Measurements from ENCODE around the gene ROR2.
"Not testable (repeated sequence)": the region's sequence is repeated elsewhere in the genome, so short reads cannot be mapped to it uniquely, and the experiment has no call there.

Gene ROR2

GRCh38 chr9:91949946-91950664 is at the start of gene ROR2:
Gene ROR2, minus strand, starts transcription at chr9:91950228.
- peak; percentile 21 for DNase-seq

- peak; percentile 30 for DNase-seq
These were observed 45.1 kb upstream of the ROR2 start for GRCh38 chr9:91995000-91995655.

GRCh38 chr9:91994422-91994821 is 44.4 kb upstream of the ROR2 start:
- DNase-seq, result no peak

DNA sequence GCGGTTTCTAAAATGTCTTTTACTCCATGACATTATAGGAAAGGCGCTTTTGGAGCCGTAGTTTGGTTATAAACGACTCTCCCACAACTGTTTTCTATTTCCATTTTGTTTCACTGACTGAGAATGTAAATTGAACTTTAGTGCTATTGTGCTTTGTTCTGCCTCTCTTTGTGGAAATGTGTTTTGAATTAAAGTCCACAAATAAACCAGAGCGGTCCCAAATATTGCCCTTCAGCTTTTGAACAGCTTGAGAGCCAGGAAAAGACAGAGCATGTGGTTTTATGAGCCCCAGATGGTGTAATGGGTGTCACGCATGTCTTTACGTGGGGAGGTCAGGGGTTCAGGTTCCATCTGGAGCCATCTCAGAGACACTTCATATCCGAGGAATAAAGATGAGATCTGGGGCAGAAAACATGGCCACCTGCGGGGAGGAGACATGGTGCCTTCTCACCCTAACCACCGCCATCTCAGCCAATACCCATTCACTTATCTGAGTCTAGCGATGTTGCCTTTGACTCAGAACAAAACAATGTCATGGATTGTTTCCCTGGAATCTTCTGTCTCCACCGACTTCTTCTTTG is 42.5 kb upstream of the ROR2 start:
- no peak for DNase-seq

DNA sequence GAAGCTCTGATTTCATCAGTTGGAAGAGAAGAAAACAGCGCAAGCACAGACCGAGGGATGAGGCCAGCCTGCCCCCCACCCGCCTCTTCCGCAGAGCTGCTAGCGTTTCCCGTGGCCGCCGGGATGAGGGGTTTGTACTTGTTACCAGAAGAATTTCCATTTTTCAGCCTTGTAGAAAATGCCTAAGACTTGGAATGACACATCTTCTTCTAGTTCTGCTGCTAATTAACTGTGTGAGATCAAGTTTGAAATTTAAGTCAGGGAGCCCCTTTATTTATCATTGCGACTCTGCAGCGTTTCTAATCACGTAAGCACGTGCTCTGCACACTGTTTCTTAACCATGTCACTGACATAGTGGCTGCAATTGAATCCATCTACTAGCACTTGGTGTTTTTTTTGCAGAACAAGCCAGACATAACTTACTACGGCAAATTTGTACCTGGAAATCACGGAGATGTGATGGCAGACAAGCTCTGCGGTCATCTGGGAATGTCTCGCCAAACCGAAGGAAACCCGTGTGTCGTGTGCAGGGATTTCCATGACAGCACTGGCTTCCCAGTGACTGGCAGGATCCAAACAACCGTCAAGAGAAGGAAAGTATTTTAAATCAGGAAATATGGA is 41.8 kb upstream of the ROR2 start:
- no peak for DNase-seq

DNA sequence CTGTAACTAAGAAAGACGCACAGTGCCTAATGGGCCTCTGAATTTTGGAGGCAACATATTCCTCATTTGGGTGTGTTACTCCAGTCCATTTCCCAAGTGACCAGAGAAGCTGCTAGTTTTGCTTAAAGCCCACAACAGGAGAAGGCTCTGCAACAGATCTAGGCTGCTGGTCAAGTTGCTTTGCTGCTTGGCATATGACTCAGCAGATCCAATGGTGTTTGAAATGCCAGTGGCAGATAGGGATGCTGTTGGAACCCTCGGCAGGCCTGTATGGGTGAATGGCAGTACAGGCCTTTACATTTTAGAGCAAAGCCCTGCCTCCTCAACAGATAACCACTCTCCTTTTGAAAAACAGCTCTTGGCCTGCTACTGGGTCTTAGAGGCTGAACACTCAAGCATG is 36.2 kb upstream of the ROR2 start:
- DNase-seq, result no peak

- DNase-seq, result no peak
These were observed 35.7 kb upstream of the ROR2 start for GRCh38 chr9:91985692-91986091.

DNA sequence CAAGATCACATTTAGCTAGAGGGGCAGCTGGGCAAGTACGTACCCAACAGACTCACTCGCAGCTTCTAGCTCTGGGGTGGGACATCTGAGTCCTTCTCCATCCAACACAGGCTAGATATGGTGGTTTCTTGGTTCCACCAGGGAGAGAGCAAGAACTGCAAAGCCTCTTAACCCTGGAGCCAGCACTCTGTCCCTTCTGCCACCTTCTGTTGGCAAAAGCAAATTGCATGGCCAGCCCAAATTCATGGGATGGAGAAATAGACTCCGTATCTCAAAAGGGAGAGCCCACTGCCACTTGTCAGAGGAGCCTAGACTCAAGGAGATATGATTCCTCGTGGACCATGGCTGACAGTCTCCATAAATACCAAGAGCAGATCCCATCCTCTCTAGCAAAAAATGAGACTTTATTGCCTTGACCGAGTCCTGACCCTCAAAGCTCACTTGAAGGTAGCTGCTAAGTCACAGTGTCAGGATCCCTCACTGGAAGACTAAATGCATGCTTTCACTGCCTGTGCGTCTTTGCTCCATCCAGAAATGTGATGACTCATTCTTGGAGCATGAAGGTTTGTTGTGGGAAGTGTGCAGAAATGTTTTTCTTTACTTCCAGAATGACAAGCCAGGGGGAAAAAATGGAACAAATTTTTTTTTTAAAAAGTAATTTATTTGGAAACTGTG is 28.8 kb upstream of the ROR2 start:
- DNase-seq, result peak; percentile 8

GRCh38 chr9:91975254-91975653 is 25.2 kb upstream of the ROR2 start:
- not testable (repeated sequence) for DNase-seq

DNA sequence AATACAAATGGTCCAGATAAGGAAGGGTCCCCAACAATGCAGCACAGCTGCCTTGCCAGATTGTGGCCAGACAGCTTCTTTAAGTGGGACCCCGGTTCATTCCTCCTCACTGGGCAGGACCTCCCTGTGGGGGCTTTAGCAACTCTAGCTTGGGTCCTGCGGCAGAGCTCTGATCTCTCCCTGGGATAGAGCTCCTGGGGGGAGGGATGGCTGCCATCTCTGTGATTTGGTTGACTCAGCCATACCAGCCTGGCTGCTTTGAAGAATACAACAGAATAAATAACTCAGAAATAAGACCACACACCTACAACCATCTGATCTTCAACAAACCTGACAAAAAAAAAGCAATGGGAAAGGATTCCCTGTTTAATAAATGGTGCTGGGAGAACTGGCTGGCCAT is 22.7 kb upstream of the ROR2 start:
- no peak for DNase-seq

DNA sequence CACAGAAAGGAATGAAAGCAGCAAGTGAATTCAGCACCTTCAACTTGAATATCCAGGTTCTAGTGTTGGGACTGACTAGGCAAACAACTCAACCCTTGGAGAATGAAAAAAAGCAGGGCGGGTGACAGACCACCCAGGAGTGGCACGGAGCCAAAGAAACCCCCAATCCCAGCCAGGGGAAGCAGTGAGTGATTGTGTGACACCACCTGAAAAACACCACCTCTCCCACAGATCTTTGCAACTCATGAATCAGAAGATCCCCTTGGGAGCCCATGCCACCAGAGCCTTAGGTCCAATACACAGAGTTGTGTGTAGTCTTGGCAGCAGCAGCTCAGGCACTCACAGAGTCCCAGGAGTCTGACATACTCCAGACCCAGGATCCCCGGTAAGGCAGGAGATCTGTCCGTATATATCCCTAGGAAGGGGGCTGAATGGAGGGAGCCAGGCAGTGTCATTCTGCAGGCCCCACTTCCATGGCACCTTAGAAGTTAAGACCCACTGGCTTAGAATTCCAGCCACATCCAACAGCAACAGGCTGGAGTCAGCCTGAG is 22.1 kb upstream of the ROR2 start:
- DNase-seq, result no peak

DNA sequence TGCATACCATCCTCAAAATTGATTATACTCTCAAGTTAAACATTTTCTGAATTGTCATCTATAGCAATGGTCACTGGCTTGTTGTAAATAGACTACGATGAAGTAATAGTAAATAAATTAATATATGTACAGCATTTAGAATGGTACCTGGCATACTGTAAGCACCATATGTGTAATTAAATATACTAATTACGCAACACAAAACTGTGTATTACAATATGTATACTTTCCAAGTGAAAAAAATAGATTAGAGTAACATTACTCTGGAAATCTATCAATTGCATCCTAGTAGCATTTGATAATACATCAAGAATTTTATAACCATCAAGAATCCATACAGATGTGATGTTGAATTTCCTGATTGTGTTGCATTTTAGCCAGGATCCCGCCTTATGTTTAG is 17.2 kb upstream of the ROR2 start:
- no peak for DNase-seq

DNA sequence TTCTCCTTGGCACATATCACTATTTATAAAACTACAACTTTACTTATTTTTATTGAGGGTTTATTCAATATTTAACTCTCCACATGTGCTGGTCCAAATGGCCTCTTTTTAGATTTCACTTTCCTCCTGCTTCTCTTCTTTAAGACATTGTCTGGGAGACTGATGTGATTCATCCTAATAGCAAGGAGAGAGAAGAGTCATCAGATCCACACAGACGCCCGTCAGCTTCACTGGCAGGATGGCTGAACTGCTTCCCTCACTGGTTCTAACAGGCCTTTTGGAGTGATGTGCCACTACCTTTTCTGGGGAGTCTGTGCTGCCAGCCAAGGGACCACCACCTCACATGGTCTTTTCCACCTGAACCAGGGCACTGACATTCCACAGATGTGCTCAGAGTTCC is 16.5 kb upstream of the ROR2 start:
- DNase-seq, result no peak

DNA sequence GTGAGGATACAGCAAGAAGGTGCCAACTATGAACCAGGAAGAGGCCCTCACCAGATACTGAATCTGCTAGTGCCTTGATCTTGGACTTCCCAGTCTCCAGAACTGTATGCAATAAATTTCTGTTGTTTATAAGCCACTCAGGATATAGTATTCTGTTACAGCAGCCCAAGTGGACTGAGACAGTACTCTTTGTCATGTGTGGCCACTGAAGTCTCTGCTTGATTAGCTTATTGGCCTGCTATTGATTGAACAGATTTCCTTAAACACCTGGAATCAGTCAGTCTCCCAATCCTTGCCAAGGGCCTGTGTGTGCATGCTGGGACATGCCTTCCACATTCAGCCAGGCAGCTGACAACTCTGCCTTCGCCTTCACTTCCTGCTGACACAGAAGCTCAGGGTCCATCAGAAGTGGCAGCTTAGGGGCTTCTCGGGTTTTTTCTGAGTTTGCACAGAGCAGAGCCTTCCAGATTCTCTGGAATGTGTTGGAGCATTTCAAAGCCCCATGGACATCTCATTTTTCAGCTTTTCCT is 13.7 kb upstream of the ROR2 start:
- DNase-seq, result no peak

DNA sequence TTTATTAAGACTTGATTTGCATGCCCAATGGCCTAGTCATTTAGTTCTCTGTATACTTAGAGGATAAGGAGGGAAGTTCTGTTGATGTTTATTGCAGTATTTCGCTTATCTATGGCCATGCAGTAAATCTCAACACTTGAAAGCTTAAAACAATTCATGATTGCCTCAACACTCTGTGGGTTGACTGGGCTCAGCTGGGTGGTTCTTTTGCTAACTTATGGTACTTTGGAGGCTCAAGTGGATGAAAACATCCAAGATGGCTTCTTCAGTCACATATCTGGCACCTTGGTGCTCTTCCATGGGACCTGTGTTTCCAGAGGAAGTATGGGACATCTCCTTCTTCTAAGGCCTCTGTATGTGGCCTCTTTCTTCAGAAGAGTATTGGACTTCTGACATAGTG is 10.3 kb upstream of the ROR2 start:
- no peak for DNase-seq

DNA sequence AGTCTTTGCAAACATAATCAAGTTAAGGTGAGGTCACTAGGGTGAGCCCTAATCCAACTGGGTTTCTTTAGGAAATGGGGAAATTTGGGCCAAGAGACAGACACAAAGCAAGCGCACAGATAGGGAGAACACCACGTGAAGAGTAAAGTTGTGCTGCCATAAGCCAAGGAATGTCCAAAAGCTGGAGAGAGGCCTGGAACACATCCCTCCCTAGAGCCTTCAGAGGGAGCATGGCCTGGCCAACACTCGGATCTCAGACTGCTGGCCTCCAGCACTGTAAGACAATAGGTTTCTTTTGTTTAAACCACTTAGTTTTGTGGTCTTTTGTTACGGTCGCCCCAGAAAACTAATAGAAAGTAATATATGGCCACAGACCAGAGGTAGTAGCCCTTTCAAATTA is 8.1 kb upstream of the ROR2 start:
- DNase-seq, result no peak

GRCh38 chr9:91954841-91955471 is 4.9 kb upstream of the ROR2 start:
- peak; percentile 15 for DNase-seq

DNA sequence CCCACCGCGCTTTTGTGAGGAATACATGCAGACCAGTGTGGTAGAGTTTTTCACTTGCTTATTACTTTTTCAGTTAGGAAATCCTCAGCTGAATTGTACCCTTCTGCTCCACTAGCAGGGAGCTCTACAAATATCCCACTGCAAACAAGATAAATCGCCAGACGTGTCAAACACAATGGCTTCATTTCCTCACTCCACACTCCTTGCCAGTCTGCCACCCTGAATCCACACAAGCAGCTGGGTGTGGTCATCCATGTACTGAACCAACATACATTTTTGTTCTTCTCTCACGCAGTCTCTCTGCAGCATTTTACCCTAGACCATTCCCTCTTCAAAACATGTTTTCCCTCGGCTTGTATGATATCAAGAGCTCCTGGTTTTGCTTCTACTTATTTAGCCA is 3.7 kb upstream of the ROR2 start:
- no peak for DNase-seq

DNA sequence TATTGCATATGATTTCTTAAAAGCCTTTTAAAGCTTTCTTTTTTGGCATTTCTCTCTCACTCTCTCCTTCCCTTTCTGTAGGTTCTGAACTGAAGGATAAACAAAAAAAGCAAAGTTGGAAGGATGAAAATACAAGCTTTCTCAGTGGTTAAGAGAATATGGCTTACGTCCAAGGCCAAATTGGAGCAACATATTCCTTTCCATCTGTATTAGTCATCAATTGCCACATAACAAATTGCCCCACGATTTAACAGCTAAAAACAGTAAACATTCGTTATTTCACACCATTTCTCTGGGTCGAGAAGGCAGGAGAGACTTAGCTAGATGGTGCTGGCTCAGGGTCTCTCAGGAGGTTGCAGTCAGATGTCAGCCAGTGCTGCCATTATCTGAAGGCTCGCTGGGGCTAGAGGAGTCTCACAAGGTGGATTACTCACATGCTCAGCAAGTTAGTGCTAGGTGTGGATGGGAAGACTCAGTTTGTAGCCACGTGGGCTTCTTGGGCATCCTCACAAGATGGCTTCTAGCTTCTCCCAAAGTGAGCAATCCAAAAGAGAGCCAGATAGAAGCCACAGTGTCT is 2.0 kb upstream of the ROR2 start:
- no peak for DNase-seq

DNA sequence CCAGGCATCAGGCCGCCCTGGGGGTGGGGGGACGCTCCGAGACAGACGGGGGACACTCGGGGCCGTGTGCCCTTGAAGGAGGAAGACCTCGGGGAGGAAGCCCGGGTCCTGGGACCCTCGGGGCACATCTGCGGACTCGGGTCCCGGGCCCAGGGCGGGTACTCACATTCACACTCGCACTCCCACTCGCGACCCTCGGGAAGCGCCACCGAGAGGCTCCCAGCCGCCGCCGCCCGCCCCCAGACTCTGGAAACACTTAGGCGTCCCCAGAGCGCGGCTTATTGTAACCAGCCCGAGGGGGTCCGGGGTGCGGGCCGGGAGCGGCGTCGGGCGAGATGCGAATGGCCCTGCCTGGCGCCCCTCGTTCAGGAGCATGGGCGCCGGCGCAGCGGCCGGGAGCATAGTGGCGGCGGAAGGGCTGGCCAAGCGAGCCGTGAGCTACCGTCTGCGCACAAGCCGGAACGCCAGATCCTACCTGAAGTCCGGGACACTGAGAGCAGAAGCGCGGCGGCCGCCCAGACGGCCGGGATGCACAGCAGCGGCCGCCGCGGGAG is 559 bp downstream of the ROR2 start:
- no peak for DNase-seq

GRCh38 chr9:91948597-91949391 is 1.2 kb downstream of the ROR2 start:
- DNase-seq, result no peak

Measured in inflammatory macrophage treated with lipopolysaccharide for 4 hours (primary cell).